ENCODE measurements around the gene ANO2.
"Not testable (repeated sequence)": the region's sequence is repeated elsewhere in the genome, so short reads cannot be mapped to it uniquely, and the experiment has no call there.

Gene ANO2

GRCh38 chr12:5716201-5716600 is 228.9 kb downstream of the ANO2 start:
- DNase-seq: no peak

DNA sequence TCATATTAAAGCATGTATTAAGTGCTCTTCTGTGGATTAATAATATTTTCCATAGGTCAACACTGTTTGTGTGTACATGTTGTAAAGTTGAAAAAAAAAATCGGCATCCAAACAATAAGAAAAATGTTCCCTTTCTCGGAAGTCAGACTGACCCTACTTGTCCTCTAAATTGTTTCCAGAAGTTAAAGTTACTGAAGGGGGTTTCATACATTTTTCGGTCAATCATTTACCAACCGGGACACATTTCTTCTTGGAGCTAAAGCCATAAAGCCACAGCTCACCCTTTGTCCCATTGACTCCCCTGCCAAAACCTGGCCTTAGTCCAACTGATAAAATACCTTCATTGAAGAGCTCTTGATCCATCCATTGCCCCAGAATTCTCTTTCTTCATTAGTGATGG is 230.0 kb downstream of the ANO2 start:
- DNase-seq: no peak

DNA sequence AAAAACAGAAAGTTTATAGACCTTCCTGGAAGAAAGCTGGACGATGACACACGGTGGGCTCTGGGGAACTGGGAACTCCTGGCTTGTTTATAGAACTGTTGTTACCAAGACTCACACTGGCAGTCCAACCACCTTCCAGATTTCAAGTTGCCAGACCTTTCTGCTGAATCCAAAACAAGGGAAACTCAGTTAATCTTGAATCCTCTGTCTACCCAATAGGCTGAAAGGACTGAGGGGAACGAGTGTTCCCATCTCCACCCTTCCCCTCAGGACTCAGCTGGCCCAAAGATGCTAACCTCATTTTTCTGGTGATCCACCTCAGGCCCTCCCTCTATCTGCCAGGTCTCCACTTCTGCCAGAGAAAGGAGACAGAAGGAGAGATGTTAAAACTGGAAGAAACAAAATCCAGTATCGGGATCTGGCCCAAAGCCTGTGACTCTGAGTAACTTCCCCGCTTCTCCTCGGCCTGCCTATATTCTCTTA is 231.4 kb downstream of the ANO2 start:
- no peak for DNase-seq

DNA sequence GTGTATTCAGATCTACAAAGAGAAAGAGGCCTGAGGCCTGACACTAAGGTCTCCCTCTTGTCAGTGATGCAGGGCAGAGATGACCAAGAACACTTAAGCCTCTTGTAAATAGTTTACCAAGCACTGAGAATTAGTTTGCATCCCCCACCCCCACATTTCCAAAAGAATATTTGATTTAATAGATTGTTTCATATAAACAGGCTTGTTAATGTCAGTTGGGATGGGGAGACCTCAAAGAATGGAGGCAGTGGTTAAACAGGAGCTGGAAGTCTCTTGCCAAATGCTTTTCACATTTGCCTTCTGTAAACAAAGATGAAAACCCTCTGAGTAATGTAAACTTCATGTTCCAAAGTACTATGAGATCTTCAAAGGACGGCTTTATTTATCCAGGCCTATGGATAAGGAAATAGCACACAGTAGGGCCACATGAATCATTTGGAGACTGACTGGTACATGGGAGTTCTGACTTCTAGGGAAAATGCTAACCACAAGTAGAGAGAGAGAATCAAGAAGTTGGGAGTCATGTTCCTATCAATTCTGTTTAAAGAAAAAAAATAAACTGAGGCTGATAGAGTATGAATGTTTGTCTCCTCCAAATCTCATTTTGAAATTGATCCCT is 234.7 kb downstream of the ANO2 start:
- DNase-seq: no peak

DNA sequence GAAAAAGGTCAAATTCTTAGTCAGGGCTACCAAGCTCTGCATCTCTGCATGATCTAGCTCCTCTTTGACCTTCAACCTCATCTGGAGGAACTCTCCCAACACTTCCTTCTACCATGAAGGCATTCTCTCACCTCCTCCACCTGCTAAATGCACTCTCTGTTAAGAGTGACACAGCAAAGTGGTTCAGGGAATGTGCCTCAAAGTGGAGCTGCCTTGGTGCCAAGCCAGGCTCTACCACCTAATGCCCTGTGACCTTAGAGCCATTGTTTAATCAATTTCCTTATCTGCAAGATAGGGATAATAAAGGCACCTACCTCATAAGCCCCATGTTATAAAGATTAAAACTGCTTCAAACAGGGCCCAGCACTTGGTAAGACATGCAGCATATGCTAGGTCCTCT is 236.7 kb downstream of the ANO2 start:
- no peak for DNase-seq

GRCh38 chr12:5706247-5706646 is 238.8 kb downstream of the ANO2 start:
- DNase-seq: no peak

DNA sequence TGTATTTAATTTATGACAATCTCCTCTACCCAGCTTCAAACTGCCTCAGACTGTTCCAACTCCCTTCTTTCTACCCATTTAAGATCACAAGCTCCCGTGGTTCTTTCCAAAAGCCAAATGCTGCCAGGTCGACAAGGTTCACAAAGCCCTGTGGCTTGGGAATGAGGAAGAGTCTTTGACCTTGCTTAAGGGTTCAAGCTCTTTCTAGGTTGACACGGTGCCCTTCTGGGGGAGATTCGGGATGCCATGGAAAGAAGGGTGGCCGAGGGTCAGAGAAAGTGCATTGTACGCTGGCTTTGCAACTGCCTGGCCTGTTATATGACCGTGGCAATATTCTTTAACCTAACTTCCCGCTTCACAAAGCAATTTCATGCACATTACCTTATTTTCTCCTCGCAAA is 239.3 kb downstream of the ANO2 start:
- no peak for DNase-seq

DNA sequence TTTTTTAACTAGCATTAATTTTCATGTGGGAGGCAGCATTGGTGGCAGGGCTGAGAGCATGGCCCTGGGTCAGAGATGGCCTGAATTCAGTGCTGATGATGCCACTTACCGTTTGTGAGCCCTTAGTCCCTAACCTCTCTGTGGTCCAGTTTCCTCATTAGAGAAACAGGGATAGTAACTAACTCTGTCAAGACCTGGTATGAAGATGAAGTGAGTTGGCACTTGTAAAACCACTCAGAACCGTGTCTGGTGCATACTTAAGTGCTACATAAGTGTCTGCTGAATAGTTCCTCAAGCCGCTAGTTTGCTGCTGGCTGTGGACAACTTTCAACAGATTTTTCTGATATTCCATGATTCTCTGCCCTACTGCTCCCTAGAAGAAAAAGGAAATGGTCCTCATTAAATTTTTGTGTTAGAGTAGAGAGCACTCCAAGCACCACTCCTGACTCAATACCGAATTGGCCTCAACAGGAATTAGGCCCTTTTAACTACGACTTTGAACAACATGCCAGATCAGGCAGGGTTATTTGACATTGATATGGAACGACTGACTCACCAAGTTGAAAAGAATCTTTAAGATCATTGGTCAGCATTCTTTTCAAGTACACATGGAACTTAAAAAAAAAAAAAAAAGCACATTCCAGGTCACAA is 250.2 kb downstream of the ANO2 start:
- no peak for DNase-seq

DNA sequence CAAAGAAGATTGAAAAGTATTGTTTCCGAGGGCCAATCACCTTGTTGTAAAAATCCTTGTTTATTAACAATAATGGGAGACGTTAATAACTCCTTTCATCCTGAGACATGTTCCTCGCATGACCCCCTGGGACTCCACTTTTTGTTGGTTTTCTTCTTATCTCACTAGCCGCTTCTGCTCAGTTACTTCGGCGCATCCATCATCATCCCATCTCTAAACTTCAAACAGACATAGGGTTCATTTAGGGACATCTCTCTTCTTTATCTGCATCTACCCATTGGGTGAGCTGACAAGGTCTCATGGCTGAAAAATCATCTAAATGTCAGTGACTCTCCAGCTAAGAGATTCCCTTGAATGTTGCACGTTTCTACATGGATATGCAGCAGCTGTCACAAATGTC is 252.2 kb downstream of the ANO2 start:
- DNase-seq: no peak

GRCh38 chr12:5691943-5692342 is 253.1 kb downstream of the ANO2 start:
- DNase-seq: no peak

GRCh38 chr12:5690240-5690639 is 254.8 kb downstream of the ANO2 start:
- no peak for DNase-seq

GRCh38 chr12:5689773-5690172 is 255.3 kb downstream of the ANO2 start:
- no peak for DNase-seq

DNA sequence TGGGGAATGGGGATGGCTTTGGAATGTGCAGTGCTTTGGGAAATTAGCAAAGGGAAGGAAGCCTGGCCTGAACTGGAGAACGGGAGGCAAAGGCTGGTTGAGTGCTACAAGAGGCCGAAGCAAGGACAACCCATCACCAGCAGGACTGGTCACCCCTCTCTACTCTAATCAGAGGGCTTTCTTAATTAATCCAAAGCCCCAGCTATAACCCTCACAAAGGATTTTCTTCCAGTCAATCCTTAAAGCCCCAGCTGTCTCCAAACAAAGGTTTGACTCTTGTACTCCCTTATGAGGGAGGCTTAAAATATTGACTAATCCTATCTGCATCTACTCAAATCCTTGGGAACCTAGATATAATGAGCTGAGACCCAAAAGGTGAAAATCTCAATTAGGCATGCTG is 256.8 kb downstream of the ANO2 start:
- no peak for DNase-seq

DNA sequence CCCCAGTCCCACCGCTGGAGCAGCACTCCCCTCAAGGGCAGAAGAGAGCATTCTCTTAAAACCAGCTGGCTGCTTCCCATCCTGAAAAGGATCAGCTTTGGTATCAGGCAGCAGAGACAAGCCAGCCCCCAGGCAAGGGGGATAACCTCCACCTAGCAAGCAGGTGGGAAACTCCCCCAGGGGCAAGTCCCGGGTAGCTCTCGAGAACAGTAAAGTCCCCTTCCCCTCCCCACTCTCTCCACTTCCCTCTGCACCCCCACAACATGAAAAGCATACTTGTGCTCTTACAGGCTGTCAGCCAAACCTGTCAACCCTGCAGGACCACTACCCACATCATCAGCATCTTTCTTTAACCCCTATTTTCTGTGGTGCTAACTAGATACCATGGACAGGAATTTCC is 259.1 kb downstream of the ANO2 start:
- DNase-seq: no peak

DNA sequence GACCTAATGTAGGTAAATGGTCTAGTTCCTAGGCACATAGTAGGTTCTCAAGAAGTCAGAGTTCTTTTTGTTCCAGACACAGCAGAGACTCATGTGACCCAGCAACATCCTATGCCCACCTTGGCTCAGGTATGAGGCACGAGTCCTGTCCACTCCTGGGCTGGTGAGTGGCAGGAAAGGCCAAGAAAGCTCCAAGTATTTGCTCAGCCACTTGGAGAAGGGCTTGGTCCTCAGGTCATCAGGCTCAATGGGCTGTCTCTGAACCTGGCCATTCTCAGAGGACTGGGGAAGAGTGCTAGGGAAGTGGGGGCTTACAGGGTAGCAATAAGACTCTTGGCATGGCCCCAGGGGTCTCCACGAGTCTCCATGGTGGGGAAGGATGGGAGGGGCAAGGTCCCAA is 260.1 kb downstream of the ANO2 start:
- DNase-seq: no peak

- DNase-seq: no peak
Measured at GRCh38 chr12:5682581-5682980, 262.5 kb downstream of the ANO2 start.

DNA sequence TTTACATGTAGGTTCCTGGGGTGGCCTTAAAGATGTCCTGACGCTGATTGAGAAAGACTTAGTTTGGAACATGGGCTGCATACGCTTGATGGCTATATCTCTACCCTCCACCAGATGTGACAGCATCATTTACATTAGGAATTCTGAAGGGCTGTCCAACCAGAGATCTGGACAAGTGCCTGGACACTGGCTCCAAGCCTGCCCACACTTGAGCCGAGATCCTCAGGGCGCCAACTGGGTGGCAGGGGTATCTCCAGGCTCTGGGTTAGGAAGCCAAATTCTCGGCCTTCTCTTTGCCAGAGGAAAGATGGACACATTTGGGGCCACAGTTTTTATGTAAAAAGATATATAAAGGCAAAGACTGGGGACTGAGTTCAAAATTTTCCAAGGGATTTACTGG is 266.9 kb downstream of the ANO2 start:
- DNase-seq: no peak

- DNase-seq: not testable (repeated sequence)
Measured at GRCh38 chr12:5669624-5670023, 275.4 kb downstream of the ANO2 start.

DNA sequence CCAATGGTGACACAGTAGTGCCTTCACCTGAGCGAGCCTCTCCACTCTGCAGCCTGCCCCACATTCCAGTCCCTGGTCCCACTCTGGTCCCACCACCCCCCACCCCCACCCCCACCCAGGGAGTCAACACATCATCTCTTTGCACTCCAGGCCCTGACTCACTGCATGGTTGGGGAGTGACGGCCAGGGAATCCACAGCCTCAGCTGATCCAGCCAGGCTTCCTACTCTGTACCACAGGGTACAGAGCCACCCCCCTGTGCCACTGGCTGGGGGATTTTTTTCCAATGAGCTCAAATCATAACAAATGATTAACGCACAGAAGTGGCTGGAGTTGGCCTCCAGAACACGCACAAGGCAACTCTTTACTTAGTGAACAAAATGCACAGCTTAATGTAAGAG is 279.4 kb downstream of the ANO2 start:
- DNase-seq: no peak

DNA sequence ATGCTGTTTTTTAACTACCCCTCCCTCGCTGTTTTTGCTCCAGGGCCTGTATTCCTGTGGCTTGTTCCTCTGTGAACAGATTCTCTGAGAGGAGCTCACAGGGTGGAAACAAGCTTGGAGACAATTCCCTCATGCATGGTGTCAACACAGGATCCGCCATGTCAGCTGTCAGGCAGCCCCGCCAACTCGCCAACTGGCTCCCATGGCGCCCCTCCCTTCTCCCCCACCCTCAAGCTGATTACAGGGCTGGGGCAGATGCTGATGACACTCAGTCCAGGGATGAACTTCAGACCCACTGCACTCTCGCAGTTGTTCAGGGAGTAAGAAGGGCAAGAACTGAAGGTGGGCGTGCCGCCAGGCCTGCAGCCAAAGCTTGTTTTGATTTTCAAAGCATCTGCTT is 283.2 kb downstream of the ANO2 start:
- DNase-seq: no peak

- DNase-seq: no peak
Measured at GRCh38 chr12:5660238-5660637, 284.8 kb downstream of the ANO2 start.

- DNase-seq: not testable (repeated sequence)
Measured at GRCh38 chr12:5658339-5658941, 286.6 kb downstream of the ANO2 start.

DNA sequence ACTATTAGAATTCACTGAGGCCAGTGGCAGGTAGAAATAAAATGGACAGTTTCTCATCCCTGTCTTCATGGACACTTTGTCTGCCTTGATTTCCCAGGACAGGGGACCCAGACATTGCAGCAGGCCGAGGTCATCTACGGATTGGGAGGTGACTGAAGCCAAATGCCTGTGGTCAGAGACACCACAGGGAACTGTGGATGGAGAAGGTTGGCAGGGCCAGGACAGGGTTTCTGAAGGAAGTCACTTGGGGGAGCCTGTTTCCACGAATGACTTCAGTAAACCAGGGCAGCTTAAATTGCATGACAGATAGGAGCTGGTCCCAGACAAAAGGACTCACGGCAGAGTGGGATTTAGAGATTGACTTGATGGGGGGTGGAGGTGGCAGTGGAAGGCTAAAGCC is 288.2 kb downstream of the ANO2 start:
- DNase-seq: no peak

GRCh38 chr12:5655120-5655519 is 289.9 kb downstream of the ANO2 start:
- DNase-seq: no peak

DNA sequence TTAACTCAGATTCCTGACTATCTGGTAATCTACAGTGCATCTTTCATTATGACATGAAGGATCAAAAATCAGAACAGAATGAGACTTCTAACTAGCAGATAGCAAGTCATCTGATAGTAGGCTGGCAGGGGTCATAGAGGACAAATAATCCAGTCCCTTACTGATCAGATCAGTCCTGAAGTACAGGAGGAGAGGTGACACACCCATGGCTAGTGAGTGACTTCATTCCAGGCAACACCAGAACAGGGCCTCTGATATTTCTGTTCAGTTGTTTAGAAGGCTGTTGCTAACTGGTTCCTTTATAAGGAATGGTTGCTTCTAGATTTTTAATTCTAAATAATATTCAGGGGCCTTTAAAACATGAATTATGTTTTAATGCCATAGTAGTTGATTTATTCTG is 291.0 kb downstream of the ANO2 start:
- DNase-seq: no peak
